ENCODE results near the gene ACTR1A.
"Not testable (repeated sequence)": the region's sequence is repeated elsewhere in the genome, so short reads cannot be mapped to it uniquely, and the experiment has no call there.

Gene ACTR1A

GRCh38 chr10:102502337-102503151 lies at the start of gene ACTR1A:
ACTR1A (minus strand) TSS chr10:102502712; CDS start chr10:102502647, 65 bp downstream.
- peak; percentile 89 for DNase-seq (ENCODE audit: low read depth)

GRCh38 chr10:102550636-102551210 lies 48.2 kb upstream of the ACTR1A start:
- DNase-seq (ENCODE audit: low read depth), result no peak

DNA sequence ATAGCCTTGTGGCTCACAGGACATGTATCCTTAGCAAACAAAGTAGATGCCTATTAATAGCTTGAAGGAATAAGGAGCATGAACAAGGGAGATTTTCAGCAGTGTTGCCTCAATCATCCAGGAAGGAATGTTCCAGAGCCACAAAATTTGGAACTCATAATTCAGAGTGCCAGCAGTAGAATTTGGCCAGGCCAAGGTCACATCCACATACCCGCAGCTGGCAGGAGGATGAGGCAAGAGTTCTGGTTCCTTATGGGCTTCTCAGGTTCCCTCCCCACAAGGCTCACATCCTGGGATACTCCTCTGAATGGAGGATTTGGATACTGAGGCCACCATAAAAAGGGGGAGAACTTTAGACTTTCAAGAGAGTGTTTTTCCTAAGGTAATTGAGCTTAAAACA lies 47.0 kb upstream of the ACTR1A start:
- DNase-seq (ENCODE audit: low read depth), result no peak

DNA sequence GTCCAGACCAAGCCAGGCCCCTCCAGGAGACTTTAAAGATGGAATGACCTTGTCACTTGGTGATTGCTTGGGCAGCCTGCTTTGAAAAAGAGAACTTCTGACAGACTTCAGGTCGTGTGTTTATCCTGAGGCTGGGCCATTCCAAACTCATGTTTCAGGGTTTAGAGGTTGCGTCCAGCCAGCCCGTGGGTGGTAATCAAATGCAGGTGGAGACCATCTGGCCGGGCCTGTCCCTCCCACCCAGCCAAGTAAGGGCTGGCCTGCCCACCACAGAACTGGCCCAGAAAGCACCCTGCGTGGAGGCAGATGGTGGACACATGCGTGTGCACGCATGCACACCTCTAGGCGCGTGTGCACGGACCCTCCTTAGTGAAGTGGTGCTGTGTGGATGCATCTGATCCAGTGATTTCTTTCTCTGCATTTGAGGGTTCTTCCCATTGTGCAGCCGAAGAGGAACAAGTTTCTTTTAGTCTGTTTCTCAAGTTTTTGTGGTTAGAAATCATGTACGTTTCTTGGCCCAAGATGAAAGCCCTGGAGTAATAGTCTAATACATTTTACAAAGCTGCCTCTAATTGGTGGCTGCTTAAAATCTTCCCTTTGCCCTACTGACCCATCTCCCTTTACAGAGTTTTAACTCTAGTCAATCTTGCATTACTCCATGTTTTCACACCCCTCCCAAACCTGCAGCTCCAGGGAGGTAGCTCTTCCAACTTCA lies 44.3 kb upstream of the ACTR1A start:
- no peak for DNase-seq (ENCODE audit: low read depth)

- no peak for DNase-seq (ENCODE audit: low read depth)
Measured at GRCh38 chr10:102545997-102546396, 43.5 kb upstream of the ACTR1A start.

GRCh38 chr10:102545265-102545871 lies 42.9 kb upstream of the ACTR1A start:
- no peak for DNase-seq (ENCODE audit: low read depth)

GRCh38 chr10:102542800-102543418 lies 40.4 kb upstream of the ACTR1A start:
- DNase-seq (ENCODE audit: low read depth), result no peak

DNA sequence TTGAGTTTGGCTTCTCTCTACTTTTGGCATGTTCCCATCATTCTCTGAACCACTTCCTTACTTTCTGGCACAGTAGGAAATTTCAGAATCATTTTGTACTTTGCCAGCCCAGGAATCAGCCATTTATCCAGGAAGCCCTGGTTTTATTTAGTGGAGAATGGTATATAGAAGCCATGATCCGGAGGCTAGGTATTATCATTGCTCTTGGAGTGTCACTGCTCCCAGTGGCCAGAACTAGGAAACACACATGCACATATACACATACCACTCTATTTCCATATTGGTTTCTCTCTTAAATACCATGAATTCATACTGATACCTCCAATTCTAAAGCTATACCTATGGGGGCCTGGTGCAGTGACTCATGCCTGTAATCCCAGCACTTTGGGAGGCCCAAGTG lies 37.5 kb upstream of the ACTR1A start:
- DNase-seq (ENCODE audit: low read depth), result no peak

DNA sequence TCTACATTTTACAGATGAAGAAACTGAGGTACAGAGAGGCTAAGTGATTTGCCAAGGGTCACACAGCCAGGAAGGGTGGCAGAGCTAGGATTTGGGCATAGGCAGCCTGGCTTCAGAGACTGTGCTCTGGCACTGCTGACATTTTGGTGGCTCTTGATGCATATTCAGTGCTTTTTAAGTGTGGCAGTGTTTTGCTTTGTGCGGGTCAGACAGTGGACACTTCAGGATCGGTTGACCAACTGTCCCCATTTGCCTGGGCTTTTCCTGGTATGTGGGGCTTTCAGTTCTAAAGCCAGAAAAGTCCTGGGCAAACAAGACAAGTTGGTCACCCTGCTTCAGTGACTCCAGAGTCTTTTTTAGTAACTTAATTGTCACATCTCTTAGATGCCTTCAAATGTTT lies 36.3 kb upstream of the ACTR1A start:
- no peak for DNase-seq (ENCODE audit: low read depth)

GRCh38 chr10:102537948-102538347 lies 35.4 kb upstream of the ACTR1A start:
- DNase-seq (ENCODE audit: low read depth), result no peak

DNA sequence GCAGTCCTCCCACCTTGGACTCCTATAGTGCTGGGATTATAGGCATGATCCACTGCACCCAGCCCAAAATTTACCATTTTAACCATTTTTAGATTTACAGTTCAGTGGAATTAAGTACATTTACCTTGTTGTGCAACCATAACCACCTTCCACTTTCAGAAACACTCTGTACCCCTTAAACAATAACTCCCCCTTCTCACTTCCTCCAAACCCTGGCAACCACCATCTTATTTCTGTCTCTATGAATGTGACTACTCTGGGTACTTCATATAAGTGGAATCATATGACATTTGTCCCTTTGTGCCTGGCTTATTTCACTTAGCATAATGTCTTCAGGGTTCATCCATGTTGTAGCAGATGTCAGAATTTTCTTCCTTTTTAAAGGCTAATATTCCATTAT lies 34.9 kb upstream of the ACTR1A start:
- no peak for DNase-seq (ENCODE audit: low read depth)

- DNase-seq (ENCODE audit: low read depth), result no peak
Measured at GRCh38 chr10:102535481-102536147, 33.1 kb upstream of the ACTR1A start.

- not testable (repeated sequence) for DNase-seq (ENCODE audit: low read depth)
Measured at GRCh38 chr10:102534966-102535365, 32.5 kb upstream of the ACTR1A start.

DNA sequence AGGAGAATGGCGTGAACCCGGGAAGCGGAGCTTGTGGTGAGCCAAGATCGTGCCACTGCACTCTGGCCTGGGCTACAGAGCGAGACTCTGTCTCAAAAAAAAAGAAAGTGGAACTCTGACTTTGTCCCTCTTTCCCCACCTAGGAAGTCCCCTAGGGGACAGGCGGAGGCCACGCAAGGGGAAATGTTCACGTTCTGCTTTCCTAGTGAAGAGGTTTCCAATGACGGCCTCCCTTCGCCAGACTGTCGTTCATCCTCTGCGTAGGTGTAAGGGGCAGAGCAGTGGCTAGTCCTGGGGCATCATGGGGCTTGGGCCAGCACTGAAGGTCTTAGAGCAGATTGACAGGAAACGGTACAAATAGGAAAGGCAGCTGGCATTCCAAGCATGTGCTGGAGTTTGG lies 31.8 kb upstream of the ACTR1A start:
- no peak for DNase-seq (ENCODE audit: low read depth)

GRCh38 chr10:102527546-102527945 lies 25.0 kb upstream of the ACTR1A start:
- no peak for DNase-seq (ENCODE audit: low read depth)

- DNase-seq (ENCODE audit: low read depth), result no peak
Measured at GRCh38 chr10:102524746-102525145, 22.2 kb upstream of the ACTR1A start.

- no peak for DNase-seq (ENCODE audit: low read depth)
Measured at GRCh38 chr10:102523250-102524029, 20.9 kb upstream of the ACTR1A start.

DNA sequence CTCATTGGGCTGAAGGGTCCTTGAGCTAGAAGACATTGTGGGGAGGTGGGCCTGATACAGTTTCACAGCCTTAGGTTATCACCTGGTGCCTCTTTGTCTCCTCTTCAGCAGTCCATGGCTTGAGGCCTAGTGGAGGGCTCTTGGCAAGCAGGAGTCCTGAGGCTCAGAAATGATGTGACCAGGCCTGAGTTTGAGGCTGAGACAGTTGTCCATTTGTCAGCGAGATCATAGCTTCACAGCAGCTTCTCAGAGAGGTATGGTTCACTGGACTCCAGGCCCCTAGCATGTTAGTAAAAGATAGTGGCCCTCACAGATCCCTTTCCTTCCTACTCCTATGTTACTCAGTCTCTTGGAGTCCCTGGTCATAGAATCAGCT lies 20.4 kb upstream of the ACTR1A start:
- DNase-seq (ENCODE audit: low read depth), result no peak

- no peak for DNase-seq (ENCODE audit: low read depth)
Measured at GRCh38 chr10:102519246-102519825, 16.8 kb upstream of the ACTR1A start.

DNA sequence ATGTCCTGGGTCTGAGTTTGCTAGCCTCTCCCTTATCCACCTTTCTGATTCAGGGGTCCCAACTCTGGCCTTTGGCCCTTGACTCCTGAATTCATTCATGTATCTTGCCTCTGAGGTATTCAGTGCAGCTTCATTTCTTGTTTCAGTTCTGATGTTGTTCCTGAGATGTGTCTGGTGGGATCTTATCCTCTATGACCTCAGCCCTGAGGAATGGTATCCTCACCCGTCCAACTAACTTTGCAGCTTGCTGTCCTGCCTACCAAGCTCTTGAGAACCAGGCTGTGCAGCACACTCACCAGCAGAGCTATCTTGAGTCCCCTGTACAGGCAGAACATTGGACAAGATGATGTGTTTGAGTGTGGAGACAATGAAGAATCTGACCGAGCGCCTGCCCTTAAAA lies 15.0 kb upstream of the ACTR1A start:
- DNase-seq (ENCODE audit: low read depth), result no peak

GRCh38 chr10:102515724-102516123 lies 13.2 kb upstream of the ACTR1A start:
- DNase-seq (ENCODE audit: low read depth), result no peak

All from stimulated activated CD8-positive, alpha-beta memory T cell treated with anti-CD3 and anti-CD28 coated beads, Interleukin-4, amount 100 ng/mL, for 24 hours (primary cell).